B cell (primary cell): ENCODE data around the gene ZCCHC24. TPM values are rescaled to one million over a fixed set of nuclear protein-coding genes. Genes with fewer than 3 reads are reported as not detected.

ENCODE experiments used
- ATAC-seq: fragments of 200-7000 bp; cut with Tn5 transposase; one replicate; pipeline ENCODE4 v1.10.0; 2021; ENCODE audit warnings: low read depth, mild to moderate bottlenecking, moderate number of reproducible peaks, moderate library complexity
- CTCF ChIA-PET: fragments of 350-600 bp; sonication (Branson Sonifier 250); formaldehyde crosslinking; loops from one replicate; lab custom pipeline; 2021; ENCODE audit warnings: antibody characterized with exemption, inconsistent platforms; lab: Charles Lee
- POLR2A ChIA-PET: fragments of 350-600 bp; sonication (Branson Sonifier 250); formaldehyde crosslinking; loops from one replicate; lab custom pipeline; 2021; ENCODE audit warnings: antibody characterized with exemption; lab: Charles Lee
- DNase-seq: peaks from one replicate; pipeline ENCODE4 v3.0.0; 2013
- H2AFZ ChIP-seq: 2 replicates; pipeline ENCODE4 v1.6.1; 2012; ENCODE audit warnings: mild to moderate bottlenecking, low read depth, low read length; ENCODE audit not compliant: insufficient read depth, poor library complexity, severe bottlenecking
- H3K27ac ChIP-seq, 2 donors: 1 replicate in 1 of 2; 2 replicates in 1 of 2; pipeline ENCODE4 v1.5.1; 2012 to 2013; ENCODE audit warnings: low read length in 2 of 2, mild to moderate bottlenecking in 2 of 2, moderate library complexity in 1 of 2
- H3K27me3 ChIP-seq, 4 experiments: fragments of 200-600 bp in 1 of 4; sonication (generic) in 1 of 4; replicated peaks in 1 of 4; 1 replicate in 2 of 4; 2 replicates in 2 of 4; pipeline versions ENCODE4 v1.6.1 to v1.7.0; 2013 to 2016; ENCODE audit warnings: low read length in 3 of 4, mild to moderate bottlenecking in 2 of 4, mixed read lengths in 1 of 4, moderate library complexity in 1 of 4; ENCODE audit not compliant: insufficient read depth in 4 of 4, control insufficient read depth in 3 of 4; ENCODE audit errors: control extremely low read depth in 1 of 4
- H3K36me3 ChIP-seq, 2 experiments: replicated peaks in 1 of 2; 1 replicate in 1 of 2; 2 replicates in 1 of 2; pipeline versions ENCODE4 v1.6.1 to v1.7.1; 2013; ENCODE audit warnings: low read length in 1 of 2; ENCODE audit not compliant: insufficient read depth in 2 of 2, control insufficient read depth in 1 of 2; ENCODE audit errors: control extremely low read depth in 1 of 2, extremely low read depth in 1 of 2
- H3K4me1 ChIP-seq, 2 donors: fragments of 200-600 bp in 1 of 2; sonication (generic) in 1 of 2; 1 replicate in 1 of 2; 2 replicates in 1 of 2; pipeline versions ENCODE4 v1.5.1 to v1.6.1; 2013 to 2017; ENCODE audit warnings: low read length in 2 of 2; ENCODE audit not compliant: control insufficient read depth in 2 of 2, insufficient read depth in 2 of 2
- H3K4me2 ChIP-seq: replicated peaks from 2 replicates; pipeline ENCODE3; 2012; ENCODE audit warnings: mild to moderate bottlenecking, low read depth, low read length; ENCODE audit not compliant: poor library complexity, severe bottlenecking
- H3K4me3 ChIP-seq, 5 experiments: fragments of 200-600 bp in 1 of 5; sonication (generic) in 1 of 5; 1 replicate in 3 of 5; 2 replicates in 2 of 5; pipeline versions ENCODE4 v1.5.1 to v1.7.0; 2011 to 2016; ENCODE audit warnings: low read length in 4 of 5, mild to moderate bottlenecking in 4 of 5, low read depth in 2 of 5, control low read depth in 1 of 5, moderate library complexity in 1 of 5; ENCODE audit not compliant: insufficient read depth in 1 of 5; ENCODE audit errors: control extremely low read depth in 1 of 5, extremely low read depth in 1 of 5
- H3K79me2 ChIP-seq: fragments of 200-600 bp; sonication (generic); one replicate; pipeline ENCODE4 v1.6.0; 2016; ENCODE audit warnings: low read length; ENCODE audit not compliant: control insufficient read depth, insufficient read depth
- H3K9ac ChIP-seq: fragments of 200-600 bp; sonication (generic); 2 replicates; pipeline ENCODE4 v1.6.1; 2017; ENCODE audit warnings: mild to moderate bottlenecking, low read length, moderate library complexity
- H3K9me3 ChIP-seq, 3 donors: one replicate each; pipeline versions ENCODE4 v1.6.1 to v1.7.1; 2013; ENCODE audit warnings: low read length in 2 of 3; ENCODE audit not compliant: control insufficient read depth in 2 of 3, insufficient read depth in 1 of 3; ENCODE audit errors: control extremely low read depth in 1 of 3
- H4K20me1 ChIP-seq: 2 replicates; pipeline ENCODE4 v1.6.0; 2012; ENCODE audit warnings: mild to moderate bottlenecking, low read length; ENCODE audit not compliant: insufficient read depth, control insufficient read depth, poor library complexity, severe bottlenecking
- H3K27ac Mint-ChIP-seq: one replicate; pipeline ENCODE4 v1.8.0; 2021; ENCODE audit warnings: mixed read lengths
- H3K27me3 Mint-ChIP-seq: one replicate; pipeline ENCODE4 v1.8.0; 2021; ENCODE audit warnings: mixed read lengths
- H3K4me1 Mint-ChIP-seq: one replicate; pipeline ENCODE4 v1.8.0; 2021; ENCODE audit warnings: mixed read lengths
- H3K4me3 Mint-ChIP-seq: one replicate; pipeline ENCODE4 v1.8.0; 2021; ENCODE audit warnings: mixed read lengths
- H3K9me3 Mint-ChIP-seq: one replicate; pipeline ENCODE4 v1.8.0; 2022; ENCODE audit warnings: mixed read lengths; ENCODE audit not compliant: insufficient read depth
- CTCF ChIP-seq: fragments of 200-600 bp; IDR thresholded peaks from one replicate; pipeline ENCODE4 v1.8.0; 2022; ENCODE audit warnings: antibody characterized with exemption, mild to moderate bottlenecking
- EZH2 ChIP-seq: IDR thresholded peaks from 2 replicates; pipeline ENCODE4 v1.6.1; 2012; ENCODE audit warnings: borderline replicate concordance, low read depth, mild to moderate bottlenecking, moderate library complexity, low read length; ENCODE audit not compliant: insufficient read depth, poor library complexity, severe bottlenecking
- WGBS: methylation state at CpG from one replicate; pipeline ENCODE4 v1.1.5; 2013; ENCODE audit warnings: missing lambda C conversion rate; ENCODE audit not compliant: insufficient coverage; 5-methylcytosine and 5-hydroxymethylcytosine counted together
- intact Hi-C: fragments of 100-400 bp; cut with micrococcal nuclease; formaldehyde crosslinking; loops from one replicate; pipeline ENCODE4 v1.10.0; 2022
- polyA plus RNA-seq: library from polyadenylated mRNA; depleted of rRNA; stranded (reverse); fragments of >200 nt; gene quantifications from 2 replicates; pipeline ENCODE4 v1.2.3, GENCODE V29; 2012
- total RNA-seq, 2 donors: library from RNA; stranded (reverse); fragments of 120-200 nt in 1 of 2; gene quantifications; 1 replicate in 1 of 2; 2 replicates in 1 of 2; pipeline versions ENCODE4 v1.2.3 to v1.2.4, GENCODE V29; 2013 to 2022

Gene ZCCHC24
- total and polyA plus RNA-seq, 2 donors (not counting 1 experiment from before 2014, with no cell fraction given) = 0.34 to 2.3 TPM

- CTCF ChIA-PET = interaction anchor here (1.0 kb wide), 1 partner anchor 37 kb away, joined by 3 read pairs; no protein-coding TSS in a partner anchor
- H2AFZ ChIP-seq = no peak overlapping the region
- intact Hi-C loops = no loop called here
- no peak for TF ChIP-seq EZH2
- TF ChIP-seq CTCF = no peak
- Mint-ChIP-seq H3K4me3 (no peak overlapping the region), H3K27ac (no peak overlapping the region), H3K27me3 (no peaks in the 10 kb centered on the region), H3K9me3 (no peaks in the 10 kb centered on the region), H3K4me1 (no peaks in the 10 kb centered on the region)
- H3K9ac ChIP-seq = no peak overlapping the region
- no peaks in the 10 kb centered on the region for H4K20me1 ChIP-seq
- 100% methylated on average over 1 of the region's 2 CpGs for WGBS
- no peak overlapping the region for H3K27ac ChIP-seq
- no peaks in the 10 kb centered on the region for H3K36me3 ChIP-seq
- H3K9me3 ChIP-seq = peaks cover 0 to 2% (median 0%) of the 10 kb centered on the region in 3 donors
- no peak overlapping the region for H3K4me2 ChIP-seq
- no peak for DNase-seq
- no peaks in the 10 kb centered on the region for H3K27me3 ChIP-seq
- POLR2A ChIA-PET = no interaction called here
- no peak for ATAC-seq
- H3K4me3 ChIP-seq = no peak overlapping the region
- H3K4me1 ChIP-seq = no peaks in the 10 kb centered on the region
- H3K79me2 ChIP-seq = no peaks in the 10 kb centered on the region
These were observed 14.5 kb downstream of the ZCCHC24 start for GRCh38 chr10:79430936-79431335.

DNA sequence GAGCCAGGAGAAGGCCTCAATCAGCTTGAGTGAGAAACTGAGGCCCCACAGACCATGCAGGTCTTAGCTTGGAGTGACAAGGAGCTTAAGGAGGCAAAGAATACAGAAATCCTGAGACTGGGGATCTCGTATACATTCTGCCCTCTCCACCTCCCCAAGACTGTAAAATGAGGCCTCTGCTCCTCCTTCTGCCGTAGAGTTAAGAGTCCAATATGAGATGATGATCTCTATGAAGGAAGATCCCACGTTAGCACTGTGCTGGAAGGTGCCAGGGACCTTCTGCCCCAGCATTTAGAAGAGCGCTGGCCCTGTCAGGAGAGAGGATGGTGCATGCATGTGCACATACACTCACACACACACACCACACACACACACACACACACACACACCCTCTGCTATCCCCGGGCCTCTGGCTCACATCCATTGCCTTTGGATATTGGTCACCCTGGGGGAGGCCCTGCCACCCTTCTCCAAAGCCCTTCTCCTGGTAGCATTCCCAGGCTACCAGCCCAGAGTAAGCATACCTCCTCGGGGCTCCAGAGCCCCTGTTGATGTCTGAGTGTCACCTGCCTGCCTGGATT lies 15.0 kb downstream of the ZCCHC24 start:
- Histone ChIP-seq H2AFZ (no peak overlapping the region), H3K27ac (no peak overlapping the region), H3K4me1 (no peaks in the 10 kb centered on the region), H3K9me3 (peaks cover 0 to 3% (median 0%) of the 10 kb centered on the region in 3 donors), H3K4me2 (no peak overlapping the region), H3K79me2 (no peaks in the 10 kb centered on the region), H3K36me3 (no peaks in the 10 kb centered on the region), H4K20me1 (no peaks in the 10 kb centered on the region), H3K4me3 (no peak overlapping the region), H3K27me3 (no peaks in the 10 kb centered on the region), H3K9ac (no peak overlapping the region)
- no peak overlapping the region for H3K27ac Mint-ChIP-seq
- H3K4me1 Mint-ChIP-seq = no peaks in the 10 kb centered on the region
- WGBS = 84% methylated on average over 4 of the region's 6 CpGs
- no peak for DNase-seq
- TF ChIP-seq CTCF (no peak), EZH2 (no peak)
- ATAC-seq = no peak
- intact Hi-C loops = no loop called here
- ChIA-PET POLR2A (no interaction called here), CTCF (interaction anchor here (1.0 kb wide), 1 partner anchor 37 kb away, joined by 3 read pairs; no protein-coding TSS in a partner anchor)
- H3K9me3 Mint-ChIP-seq = no peaks in the 10 kb centered on the region
- no peaks in the 10 kb centered on the region for H3K27me3 Mint-ChIP-seq
- no peak overlapping the region for H3K4me3 Mint-ChIP-seq
